Iris pigment epithelial cell (primary cell): ENCODE results near the gene SLC9A5.

Experiments used
- DNase-seq: peaks from one replicate; pipeline ENCODE4 v3.0.0-alpha.2; 2011; ENCODE audit warnings: low read depth

The SLC9A5 gene

GRCh38 chr16:67248401-67249177 lies at the start of gene SLC9A5:
TSS of gene SLC9A5 (plus strand) at chr16:67248979. CDS start at chr16:67249015, 36 bp downstream.
- no peak for DNase-seq

GRCh38 chr16:67199011-67199807 lies 49.6 kb upstream of the SLC9A5 start, which contains the start of gene ELMO3:
TSS of gene ELMO3 (plus strand) at chr16:67199131. CDS start at chr16:67199327, 196 bp downstream.
- no peak for DNase-seq

- no peak for DNase-seq
These were observed 49.0 kb upstream of the SLC9A5 start for GRCh38 chr16:67199808-67200198.

- no peak for DNase-seq
These were observed 48.3 kb upstream of the SLC9A5 start for GRCh38 chr16:67200491-67200890.

- DNase-seq: no peak
These were observed 47.1 kb upstream of the SLC9A5 start for GRCh38 chr16:67201411-67202345.

- no peak for DNase-seq
These were observed 46.4 kb upstream of the SLC9A5 start for GRCh38 chr16:67202426-67202825.

- no peak for DNase-seq
These were observed 45.8 kb upstream of the SLC9A5 start for GRCh38 chr16:67202956-67203493.

- DNase-seq: no peak
These were observed 44.7 kb upstream of the SLC9A5 start for GRCh38 chr16:67204076-67204475.

- DNase-seq: no peak
These were observed 42.5 kb upstream of the SLC9A5 start for GRCh38 chr16:67206129-67206837.

- no peak for DNase-seq
These were observed 41.9 kb upstream of the SLC9A5 start for GRCh38 chr16:67206838-67207248.

GRCh38 chr16:67207249-67208091 lies 41.3 kb upstream of the SLC9A5 start:
- peak; percentile 19 for DNase-seq

- DNase-seq: no peak
These were observed 40.5 kb upstream of the SLC9A5 start for GRCh38 chr16:67208154-67208896.

GRCh38 chr16:67209565-67209964 lies 39.2 kb upstream of the SLC9A5 start:
- no peak for DNase-seq

GRCh38 chr16:67210069-67210937 lies 38.5 kb upstream of the SLC9A5 start:
- DNase-seq: no peak

GRCh38 chr16:67211674-67212073 lies 37.1 kb upstream of the SLC9A5 start:
- DNase-seq: no peak

- no peak for DNase-seq
These were observed 36.0 kb upstream of the SLC9A5 start for GRCh38 chr16:67212766-67213165.

GRCh38 chr16:67213197-67214019 lies 35.4 kb upstream of the SLC9A5 start:
- DNase-seq: no peak

- no peak for DNase-seq
These were observed 33.1 kb upstream of the SLC9A5 start for GRCh38 chr16:67215706-67216105.
